ENCODE results near the gene DEFB115. TPM values are rescaled to one million over a fixed set of nuclear protein-coding genes. Genes with fewer than 3 reads are reported as not detected.

The DEFB115 gene
- total and polyA plus RNA-seq, 2 of the 8 experiments (the other 6 are each of a cell fraction or from before 2014, with no cell fraction given), result not detected

DNA sequence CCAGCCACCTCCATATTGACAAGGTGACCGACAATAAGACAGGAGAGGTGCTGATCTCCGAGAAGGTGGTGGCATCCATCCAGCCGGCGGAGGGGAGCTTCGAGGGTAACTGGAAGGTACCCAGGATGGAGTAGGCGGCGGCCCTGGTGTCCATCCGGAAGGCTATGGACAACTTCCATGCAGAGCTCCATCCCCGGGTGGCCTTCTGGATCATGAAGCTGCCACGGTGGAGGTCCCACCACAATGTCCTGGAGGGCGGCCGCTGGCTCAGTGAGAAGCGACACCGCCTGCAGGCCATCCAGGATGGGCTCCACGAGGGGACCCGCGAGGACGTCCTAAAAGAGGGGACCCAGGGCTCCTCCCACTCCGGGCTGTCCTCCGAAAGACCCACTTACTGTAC lies 17.0 kb downstream of the DEFB115 start:
- no peaks in the 10 kb centered on the region for H3K36me3 ChIP-seq (ENCODE audit: control insufficient read depth in 2 of 4, insufficient read depth in 4 of 4, low read length in 3 of 4)
- FAIRE-seq (no peak), DNase-seq (ENCODE audit: low read depth in 1 of 2, low spot score in 2 of 2) (no peak)
- H3K79me2 ChIP-seq (ENCODE audit: control insufficient read depth in 1 of 2, insufficient read depth in 2 of 2, low read length in 2 of 2), result no peaks in the 10 kb centered on the region
- no peak for TF ChIP-seq TEAD4 (IDR thresholded peaks at IDR 0.05; ENCODE audit: low read depth, low read length)
- TF ChIP-seq MAFK (IDR thresholded peaks at IDR 0.05; ENCODE audit: low read depth, low read length), result no peak
- no peak for TF ChIP-seq CREB1 (IDR thresholded peaks at IDR 0.05)
- TF ChIP-seq ASH2L (IDR thresholded peaks at IDR 0.05; ENCODE audit: low read length), result no peak
- TF ChIP-seq, protein P1, sequence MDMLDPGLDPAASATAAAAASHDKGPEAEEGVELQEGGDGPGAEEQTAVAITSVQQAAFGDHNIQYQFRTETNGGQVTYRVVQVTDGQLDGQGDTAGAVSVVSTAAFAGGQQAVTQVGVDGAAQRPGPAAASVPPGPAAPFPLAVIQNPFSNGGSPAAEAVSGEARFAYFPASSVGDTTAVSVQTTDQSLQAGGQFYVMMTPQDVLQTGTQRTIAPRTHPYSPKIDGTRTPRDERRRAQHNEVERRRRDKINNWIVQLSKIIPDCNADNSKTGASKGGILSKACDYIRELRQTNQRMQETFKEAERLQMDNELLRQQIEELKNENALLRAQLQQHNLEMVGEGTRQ (IDR thresholded peaks at IDR 0.05; ENCODE audit: low read length), result no peak
- TF ChIP-seq POLR2A (IDR thresholded peaks at IDR 0.05; ENCODE audit: control extremely low read depth in 1 of 2, low read depth in 2 of 2, low read length in 2 of 2), result no peak
- no peak for TF ChIP-seq SRF (IDR thresholded peaks at IDR 0.05; ENCODE audit: low read depth, low read length)
- no peaks in the 10 kb centered on the region for H3K23me2 ChIP-seq (ENCODE audit: low read depth, low read length)
- peaks cover 65 to 70% of the 10 kb centered on the region in 2 experiments for H3K9me3 ChIP-seq (ENCODE audit: insufficient read depth in 2 of 2, low read depth in 1 of 2, low read length in 1 of 2)
- H2AK5ac ChIP-seq (ENCODE audit: low read depth, low read length), result no peak overlapping the region
- no peak overlapping the region for H2BK15ac ChIP-seq (ENCODE audit: low read length)
- H3K23ac ChIP-seq (ENCODE audit: insufficient read length), result no peak overlapping the region
- no peak overlapping the region for H2BK20ac ChIP-seq (ENCODE audit: low read length)
- no peak overlapping the region for H2BK12ac ChIP-seq (ENCODE audit: low read depth, low read length)
- H2AFZ ChIP-seq (ENCODE audit: low read length), result no peak overlapping the region
- H3K56ac ChIP-seq (replicated peaks; ENCODE audit: insufficient read length, low read depth, low read length), result no peak overlapping the region
- ChIA-PET POLR2A (ENCODE audit: partially characterized antibody) (no interaction called here), CTCF (ENCODE audit: partially characterized antibody) (no interaction called here)
- no peak overlapping the region for H4K5ac ChIP-seq (ENCODE audit: insufficient read length, low read depth, low read length)
- no peaks in the 10 kb centered on the region for H3K79me1 ChIP-seq (ENCODE audit: low read depth, low read length)
- H4K20me1 ChIP-seq (replicated peaks in 1 of 2; ENCODE audit: control insufficient read depth in 1 of 2, insufficient read depth in 2 of 2, low read length in 2 of 2), result no peaks in the 10 kb centered on the region
- H3K18ac ChIP-seq (ENCODE audit: extremely low read depth, low read length), result no peak overlapping the region
- H3K4ac ChIP-seq (replicated peaks; ENCODE audit: insufficient read length, low read depth, low read length), result no peak overlapping the region
- no peak overlapping the region for H2BK120ac ChIP-seq (replicated peaks; ENCODE audit: low read depth, low read length)
- no peaks in the 10 kb centered on the region for H3K4me1 ChIP-seq (replicated peaks in 1 of 4; ENCODE audit: control insufficient read depth in 3 of 4, insufficient read depth in 4 of 4, low read length in 3 of 4)
- 84% methylated on average over 20 of the region's 20 CpGs; no CpG with 5 or more reads in 1 of the 2 experiments for WGBS, 2 experiments (ENCODE audit: extremely low coverage in 1 of 2, insufficient coverage in 1 of 2, insufficient read length in 1 of 2, insufficient replicate concordance in 2 of 2, low coverage in 1 of 2, low lambda C conversion rate in 2 of 2, missing lambda C conversion rate in 1 of 2)
- no peak overlapping the region for H4K91ac ChIP-seq (replicated peaks; ENCODE audit: insufficient read length, low read length)
- H3K4me3 ChIP-seq (ENCODE audit: extremely low read depth in 1 of 4, insufficient read depth in 2 of 4, low read depth in 3 of 4, low read length in 4 of 4), result no peak overlapping the region
- no peaks in the 10 kb centered on the region; a peak in 1 of 7 replicates for H3K27me3 ChIP-seq (replicated peaks in 1 of 4; ENCODE audit: control insufficient read depth in 3 of 4, extremely low read depth in 1 of 4, insufficient read depth in 3 of 4, low read length in 3 of 4)
- no peak overlapping the region for H3K9ac ChIP-seq (replicated peaks in 1 of 4; ENCODE audit: extremely low read depth in 1 of 4, low read depth in 3 of 4, low read length in 3 of 4)
- no peak overlapping the region for H4K8ac ChIP-seq (ENCODE audit: extremely low read depth, insufficient read depth, low read length)
- H3K27ac ChIP-seq (ENCODE audit: low read depth, low read length), result no peak overlapping the region
- no peak overlapping the region for H3K4me2 ChIP-seq (ENCODE audit: insufficient read depth in 1 of 2, low read depth in 2 of 2, low read length in 2 of 2)
- no peak overlapping the region for H2BK5ac ChIP-seq (ENCODE audit: low read depth, low read length)
- H3K14ac ChIP-seq (ENCODE audit: insufficient read length), result no peak overlapping the region
